Camera-type eye (tissue), 1 donor: ENCODE data around the gene RIT1. TPM values are rescaled to one million over a fixed set of nuclear protein-coding genes. Genes with fewer than 3 reads are reported as not detected.

ENCODE experiments used
- total RNA-seq: library from RNA; depleted of rRNA; stranded (reverse); fragments of >200 nt; gene quantifications from one replicate; pipeline ENCODE4 v1.2.3, GENCODE V29; 2014

The RIT1 gene, protein sequence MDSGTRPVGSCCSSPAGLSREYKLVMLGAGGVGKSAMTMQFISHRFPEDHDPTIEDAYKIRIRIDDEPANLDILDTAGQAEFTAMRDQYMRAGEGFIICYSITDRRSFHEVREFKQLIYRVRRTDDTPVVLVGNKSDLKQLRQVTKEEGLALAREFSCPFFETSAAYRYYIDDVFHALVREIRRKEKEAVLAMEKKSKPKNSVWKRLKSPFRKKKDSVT
- total RNA-seq = 54.2 TPM

DNA sequence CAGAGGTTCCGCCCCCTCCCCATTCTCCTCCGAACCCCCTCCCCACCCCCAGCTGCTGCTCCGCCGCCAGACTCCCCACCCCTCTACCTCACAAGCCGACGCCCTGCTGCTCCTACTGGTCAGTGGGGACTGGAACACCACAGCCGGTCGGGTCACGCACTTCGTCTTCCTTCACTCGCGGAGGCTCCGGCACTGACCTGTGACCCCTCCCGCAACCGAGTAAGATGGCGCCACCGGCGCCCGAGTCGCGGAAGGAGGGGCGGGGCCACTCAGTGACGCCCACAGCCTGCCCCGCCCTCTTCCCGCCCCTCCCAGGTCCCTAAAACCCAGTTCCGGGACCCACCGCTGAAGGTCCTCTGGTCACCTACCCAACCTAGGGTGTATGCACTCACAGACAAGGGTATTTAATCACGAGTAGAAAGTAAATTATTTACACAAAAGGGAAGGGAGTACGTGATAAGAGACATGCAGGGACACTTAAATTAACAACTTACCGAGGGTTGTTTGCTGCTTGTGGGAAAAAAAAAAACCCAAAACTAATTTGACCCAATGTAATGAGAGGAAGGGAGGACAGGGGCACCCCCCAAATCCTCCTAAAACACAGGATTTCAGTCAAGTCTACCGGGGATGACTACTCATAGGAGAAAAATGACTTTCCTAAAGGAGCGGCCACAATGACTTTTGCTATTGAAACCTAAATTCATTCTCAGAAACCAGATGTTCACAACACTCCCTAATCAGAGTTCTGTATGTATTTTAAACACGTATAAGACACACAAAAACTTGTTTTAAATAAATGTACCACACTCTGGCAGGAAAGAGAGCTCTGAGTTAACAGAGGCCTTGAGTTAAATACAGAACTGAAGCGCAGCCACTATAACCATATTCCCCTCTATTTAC lies at the start of gene RIT1:
TSS of gene RIT1 (minus strand) at position 194 of the 900 bp plus-strand sequence. CDS start 588 bp downstream, outside the sequence.

DNA sequence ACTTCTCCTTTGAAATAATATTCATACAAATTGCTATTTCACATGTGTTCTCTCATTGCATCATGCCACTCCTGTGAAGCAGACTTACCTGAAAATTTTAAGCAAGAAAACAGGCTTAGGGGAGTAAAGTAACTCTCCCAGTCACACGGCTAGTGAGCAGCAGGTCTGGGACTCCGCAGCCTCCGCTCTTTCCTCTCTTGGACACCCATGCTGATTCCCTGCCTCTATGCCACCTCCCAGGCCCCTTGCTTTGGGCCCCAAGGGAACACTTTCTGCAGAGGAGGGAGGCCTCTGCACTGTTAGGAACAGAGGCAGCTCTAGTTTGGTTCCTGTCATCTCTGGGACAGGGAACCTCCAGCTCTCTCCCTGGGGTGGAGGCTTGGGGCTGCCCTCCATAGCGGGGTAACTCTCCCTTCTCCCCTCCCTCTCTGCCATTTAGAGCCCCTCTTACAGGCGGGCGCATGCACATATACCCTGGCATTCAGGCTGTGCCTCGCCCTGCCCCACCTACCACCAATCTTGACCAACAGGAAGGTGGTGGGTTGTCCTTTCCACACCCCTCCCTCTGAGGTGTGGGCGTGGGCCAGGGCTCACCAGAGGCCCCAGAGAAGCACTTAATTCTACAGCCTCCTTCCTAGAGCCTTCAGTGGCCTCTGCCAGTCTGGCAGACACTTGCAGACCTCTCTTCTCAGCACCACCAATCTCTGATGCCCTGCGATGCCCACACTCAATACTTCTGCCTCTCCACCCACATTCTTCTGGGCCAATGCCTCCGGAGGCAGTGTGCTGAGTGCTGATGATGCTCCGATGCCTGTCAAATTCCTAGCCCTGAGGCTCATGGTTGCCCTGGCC lies 30.1 kb upstream of the RIT1 start, which contains the start of gene RXFP4:
TSS of gene RXFP4 (plus strand) at position 646 of the 852 bp plus-strand sequence. CDS start at position 718, 72 bp downstream.

DNA sequence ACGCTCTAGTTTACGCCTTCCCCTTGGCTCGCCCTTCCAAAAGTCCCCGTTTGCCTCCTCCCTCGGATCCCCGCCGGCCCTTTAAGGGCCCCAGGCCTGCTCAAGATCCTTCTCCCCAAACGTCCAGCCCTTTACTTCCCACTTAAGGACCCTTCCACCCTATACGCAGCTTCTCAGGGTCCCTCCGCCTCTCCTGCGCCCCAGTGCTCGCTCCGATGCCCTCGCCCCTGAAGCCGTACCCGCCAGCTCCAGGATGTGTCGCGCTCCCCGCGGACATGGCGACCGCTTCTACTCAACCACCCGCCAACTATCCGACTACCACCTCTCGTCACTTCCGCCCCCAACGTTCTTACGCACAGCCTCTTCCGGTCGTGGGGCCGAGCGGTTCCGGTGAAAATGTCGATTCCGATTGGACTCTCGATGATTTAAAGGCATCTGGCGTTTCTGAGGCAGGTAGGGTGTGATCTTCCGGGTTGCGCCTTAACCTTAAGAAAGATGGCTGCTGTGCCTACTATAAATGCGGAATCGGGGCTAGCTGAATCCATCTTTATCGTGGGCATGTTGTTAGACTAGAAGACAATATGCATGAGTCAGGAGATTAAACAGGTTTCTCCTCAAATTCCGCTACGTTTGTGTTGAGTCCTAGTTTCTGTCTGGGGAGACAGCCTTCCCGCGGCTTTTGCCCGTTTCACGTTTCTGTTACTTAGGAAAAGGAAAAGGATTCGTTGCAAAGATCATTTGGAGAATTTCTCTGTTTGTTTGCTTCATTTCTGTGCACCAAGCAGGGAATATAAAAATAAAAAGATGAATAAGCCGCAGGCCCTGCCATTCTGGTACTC lies 23.2 kb upstream of the RIT1 start, which contains the start of gene KHDC4:
TSS of gene KHDC4 (minus strand) at position 317 of the 839 bp plus-strand sequence. CDS start at position 277, 40 bp downstream.

DNA sequence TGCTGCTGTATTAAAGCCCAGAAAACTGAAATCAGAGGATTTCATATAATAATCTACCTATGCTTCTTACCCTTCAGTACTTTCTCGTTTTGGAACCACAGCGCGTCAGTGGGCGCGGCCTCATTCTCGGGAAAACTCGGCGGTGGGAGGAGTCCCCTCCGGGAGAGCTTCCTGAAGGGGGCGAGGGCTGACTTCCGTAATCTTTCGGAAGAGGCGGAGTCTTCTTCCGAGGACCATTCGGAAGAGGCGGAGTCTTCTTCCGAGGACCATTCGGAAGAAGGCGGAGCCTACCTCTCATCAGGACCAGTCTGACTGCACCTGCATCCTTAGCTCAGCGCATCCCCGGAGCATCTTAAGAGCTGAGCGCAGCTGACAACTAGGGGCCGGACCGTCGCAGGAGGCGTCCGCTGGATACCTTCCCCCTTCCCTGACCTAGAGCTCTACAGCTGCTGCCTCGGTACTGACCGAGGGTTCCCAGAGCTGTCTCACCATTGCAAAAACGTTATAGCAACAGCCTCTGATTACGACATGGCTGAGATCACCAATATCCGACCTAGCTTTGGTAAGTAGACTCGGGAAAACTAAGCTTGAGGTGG lies 51.8 kb downstream of the RIT1 start, which contains the start of gene SYT11:
TSS of gene SYT11 (plus strand) at position 334 of the 596 bp plus-strand sequence. CDS start at position 529, 195 bp downstream.

DNA sequence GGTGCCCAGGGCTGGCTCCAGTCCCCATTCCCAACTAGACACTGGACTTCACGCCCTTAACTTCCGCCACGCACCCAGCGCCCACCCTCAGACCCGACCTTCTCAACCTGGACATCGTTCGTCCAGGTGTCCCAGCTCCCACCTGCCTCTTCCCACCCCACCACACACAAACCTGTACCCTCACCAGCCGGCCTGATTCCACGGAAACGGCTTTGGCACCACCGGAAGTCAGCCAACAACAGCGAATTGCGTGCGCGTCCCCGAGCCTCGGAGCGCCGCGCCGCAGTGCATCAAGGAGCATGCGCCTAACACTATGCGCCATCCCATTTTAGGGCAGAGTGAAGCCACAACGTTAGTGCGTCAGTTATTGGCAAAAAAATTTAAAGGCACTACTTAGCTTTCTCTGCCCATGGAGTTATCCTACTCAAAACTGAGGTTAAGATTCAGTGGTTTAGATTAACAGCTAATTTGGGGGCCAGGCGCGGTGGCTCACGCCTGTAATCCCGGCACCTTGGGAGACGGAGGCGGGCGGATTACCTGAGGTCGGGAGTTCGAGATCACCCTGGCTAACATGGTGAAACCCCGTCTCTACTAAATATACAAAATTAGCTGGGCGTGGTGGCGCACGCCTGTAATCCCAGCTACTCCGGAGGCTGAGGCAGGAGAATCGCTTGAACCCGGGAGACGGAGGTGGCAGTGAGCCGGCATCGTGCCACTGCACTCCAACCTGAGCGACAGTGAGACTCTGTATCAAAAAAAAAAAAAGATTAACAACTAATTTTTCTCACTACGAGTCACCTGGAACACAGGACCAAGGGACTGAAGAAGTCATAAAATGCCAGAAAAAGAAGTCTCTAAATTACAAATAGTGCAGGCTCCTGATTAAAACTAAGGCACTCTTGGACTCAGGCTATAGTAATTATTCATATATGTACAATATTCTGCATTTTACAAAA lies 53.9 kb downstream of the RIT1 start, which contains the start of gene GON4L:
TSS of gene GON4L (minus strand) at position 240 of the 956 bp plus-strand sequence. CDS start 3,434 bp downstream, outside the sequence.

Other genes starting within 250 kb of the RIT1 start
- gene YY1AP1, start 222.6 kb downstream of the RIT1 start, total RNA-seq = 164 TPM
- 50.1 TPM for gene DAP3, start 222.3 kb downstream of the RIT1 start, total RNA-seq
- gene GON4L, start 54.1 kb downstream of the RIT1 start, total RNA-seq = 66.4 TPM
- 134 TPM for gene SYT11, start 51.8 kb downstream of the RIT1 start, total RNA-seq
- gene KHDC4, start 23.1 kb upstream of the RIT1 start, total RNA-seq = 71.8 TPM
- not detected for gene RXFP4, start 30.3 kb upstream of the RIT1 start, total RNA-seq
- 97.5 TPM for gene ARHGEF2, start 67.2 kb upstream of the RIT1 start, total RNA-seq
- gene SSR2, start 109.6 kb upstream of the RIT1 start, total RNA-seq = 312 TPM
- 24.2 TPM for gene UBQLN4, start 142.4 kb upstream of the RIT1 start, total RNA-seq
- gene LAMTOR2, start 143.4 kb upstream of the RIT1 start, total RNA-seq = 30.1 TPM
- 3.6 TPM for gene RAB25, start 149.8 kb upstream of the RIT1 start, total RNA-seq
- gene MEX3A, start 171.1 kb upstream of the RIT1 start, total RNA-seq = 37.0 TPM
- gene LMNA, start 203.4 kb upstream of the RIT1 start, total RNA-seq = 201 TPM
- gene SEMA4A, start 242.2 kb upstream of the RIT1 start, total RNA-seq = 12.1 TPM